ENCODE results near the gene QRSL1.

GRCh38 chr6:106626485-106626884 is 2.9 kb upstream of the QRSL1 start:
- TF ChIP-seq CTCF (IDR thresholded peaks at IDR 0.05) (no peak), POLR2AphosphoS5 (IDR thresholded peaks at IDR 0.05; ENCODE audit: insufficient read depth in 1 of 2, low read depth in 1 of 2) (no peak), POLR2A (IDR thresholded peaks at IDR 0.05) (no peak)
